ENCODE measurements around the gene CRYBG1.

GRCh38 chr6:106431972-106432371, 71.5 kb downstream of the CRYBG1 start:
- no peak for TF ChIP-seq CTCF (IDR thresholded peaks at IDR 0.05)
- no peak for TF ChIP-seq POLR2A (IDR thresholded peaks at IDR 0.05)

All from body of pancreas (tissue), 4 donors.